ENCODE measurements around the gene FOXC2. TPM values are rescaled to one million over a fixed set of nuclear protein-coding genes. Genes with fewer than 3 reads are reported as not detected.

FOXC2 gene
- total and polyA plus RNA-seq, 2 donors (not counting 3 experiments of a cell fraction or from before 2014, with no cell fraction given), result 7.7 to 44.0 TPM

DNA sequence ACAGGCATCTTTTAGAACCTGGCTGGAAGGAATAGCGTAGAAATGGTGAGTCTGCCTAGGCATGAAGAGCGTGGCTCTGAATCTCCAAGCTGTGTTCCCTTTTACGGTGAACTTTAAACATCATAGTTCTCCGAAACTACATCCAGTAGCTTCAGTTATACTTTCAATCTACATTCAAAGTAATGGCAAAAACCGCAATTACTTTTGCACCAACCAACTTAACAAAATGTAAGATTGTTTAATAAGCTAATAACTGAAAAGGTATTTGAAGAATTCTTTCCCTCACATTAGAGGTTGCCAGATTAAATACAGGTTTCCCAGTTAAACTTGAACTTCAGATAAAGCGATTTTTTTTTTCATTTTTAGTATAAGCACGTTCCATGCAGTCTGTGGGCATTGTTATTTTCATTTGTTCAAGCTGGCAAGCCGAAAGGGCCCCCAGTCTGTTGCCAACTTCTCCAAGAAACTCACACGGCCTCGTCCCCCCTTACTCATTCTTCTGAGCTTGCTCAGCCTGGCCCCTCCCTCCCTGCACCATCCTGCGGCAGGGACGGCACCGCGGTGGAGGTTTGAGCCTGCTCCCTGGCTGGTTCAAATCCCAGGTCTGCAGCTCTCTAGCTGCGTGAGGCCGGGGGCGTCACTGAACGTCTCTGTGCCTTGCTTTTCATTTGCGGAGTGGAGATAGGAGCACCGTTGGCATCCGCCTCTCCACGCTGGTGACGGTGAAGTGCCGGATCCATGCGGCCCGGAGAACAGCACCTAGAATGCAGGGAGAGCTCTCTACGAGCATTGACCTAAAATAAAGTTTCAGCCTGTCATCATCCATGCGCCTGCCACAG lies 8.1 kb upstream of the FOXC2 start:
- H3K27me3 ChIP-seq (ENCODE audit: control insufficient read depth in 2 of 2, insufficient read depth in 2 of 2, low read length in 2 of 2), result peaks cover 3 to 5% of the 10 kb centered on the region in 2 experiments
- intact Hi-C loops (cut with micrococcal nuclease) (no loop called here), dilution Hi-C loops (cut with MboI; ENCODE audit: extremely low pct_ligation_motif_present, low sequenced_read_pairs) (no loop called here)
- H3K4me3 ChIP-seq (replicated peaks in 1 of 3; ENCODE audit: insufficient read depth in 1 of 3, low read depth in 1 of 3, low read length in 3 of 3), result no peak overlapping the region
- POLR2A ChIA-PET, result interaction anchor here (0.6 kb wide), 1 partner anchor 274 kb away, joined by 4 read pairs; no protein-coding TSS in a partner anchor
- no TSS peak for BruUV-seq (replicated peaks)
- H3K4me1 ChIP-seq (ENCODE audit: control insufficient read depth, extremely low read depth, insufficient read depth, low read length), result peaks cover 17% of the 10 kb centered on the region
- no peaks in the 10 kb centered on the region for H3K9me3 ChIP-seq (replicated peaks; ENCODE audit: control insufficient read depth, insufficient read depth, low read length)
- no peak overlapping the region for H3K9ac ChIP-seq (replicated peaks; ENCODE audit: extremely low read depth, insufficient read depth, low read length)
- H3K4me2 ChIP-seq (ENCODE audit: insufficient read depth, low read length), result no peak overlapping the region
- no peaks in the 10 kb centered on the region for H3K9me1 ChIP-seq (replicated peaks; ENCODE audit: control insufficient read depth, extremely low read depth, insufficient read depth, low read length)
- no peaks in the 10 kb centered on the region for H4K20me1 ChIP-seq (replicated peaks; ENCODE audit: control insufficient read depth, extremely low read depth, insufficient read depth, low read length)
- H2AFZ ChIP-seq (ENCODE audit: low read depth, low read length), result no peak overlapping the region
- DNase-seq (ENCODE audit: low read depth, low spot score), result no peak
- H3K27ac ChIP-seq (ENCODE audit: insufficient read depth, low read depth, low read length), result no peak overlapping the region
- no peaks in the 10 kb centered on the region for H3K36me3 ChIP-seq (ENCODE audit: control insufficient read depth in 2 of 2, extremely low read depth in 1 of 2, insufficient read depth in 2 of 2, low read length in 2 of 2)
- TF ChIP-seq JUN (IDR thresholded peaks at IDR 0.05; ENCODE audit: borderline replicate concordance, insufficient read depth, insufficient read length, low read depth) (no peak), CTCF (IDR thresholded peaks at IDR 0.05; ENCODE audit: extremely low read depth in 1 of 2, insufficient read depth in 1 of 2, low read depth in 1 of 2, low read length in 2 of 2) (no peak), MYC (IDR thresholded peaks at IDR 0.05; ENCODE audit: low read depth, low read length) (no peak), POLR2A (IDR thresholded peaks at IDR 0.05; ENCODE audit: low read depth, low read length) (no peak), POLR2AphosphoS5 (IDR thresholded peaks at IDR 0.05; ENCODE audit: insufficient read depth, low read depth, low read length) (no peak), EZH2 (IDR thresholded peaks at IDR 0.05; ENCODE audit: borderline replicate concordance, low read depth, low read length, severe bottlenecking) (no peak), GATA2 (IDR thresholded peaks at IDR 0.05; ENCODE audit: insufficient read depth, insufficient read length, low read depth, low read length) (no peak), FOS (IDR thresholded peaks at IDR 0.05; ENCODE audit: borderline replicate concordance, insufficient read depth, low read length) (no peak)
- TF ChIP-seq, protein P1, sequence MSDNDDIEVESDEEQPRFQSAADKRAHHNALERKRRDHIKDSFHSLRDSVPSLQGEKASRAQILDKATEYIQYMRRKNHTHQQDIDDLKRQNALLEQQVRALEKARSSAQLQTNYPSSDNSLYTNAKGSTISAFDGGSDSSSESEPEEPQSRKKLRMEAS (IDR thresholded peaks at IDR 0.05; ENCODE audit: insufficient read depth, insufficient read length), result no peak
- no peak for FAIRE-seq
- H3K79me2 ChIP-seq (ENCODE audit: control insufficient read depth, insufficient read depth, low read length), result peaks cover 10% of the 10 kb centered on the region
- CTCF ChIA-PET, result interaction anchor here (0.6 to 2.4 kb wide), 5 partner anchors 315 to 740 kb away, joined by 3 to 11 read pairs (median 4); no protein-coding TSS in a partner anchor

Data from endothelial cell of umbilical vein (primary cell).